Ascending aorta (tissue), 2 donors: ENCODE results near the gene MIS18BP1. TPM values are rescaled to one million over a fixed set of nuclear protein-coding genes. Genes with fewer than 3 reads are reported as not detected.

ENCODE experiments used
- DNase-seq, 2 donors: peaks; one replicate each; pipeline ENCODE4 v3.0.0-alpha.2; 2019; ENCODE audit warnings: low spot score in 2 of 2
- H3K27ac ChIP-seq, 2 donors: fragments of 200-600 bp; sonication (generic); one replicate each; pipeline ENCODE4 v1.5.1; 2016 to 2017; ENCODE audit warnings: mild to moderate bottlenecking in 1 of 2
- H3K27me3 ChIP-seq: fragments of 200-600 bp; sonication (generic); one replicate; pipeline ENCODE4 v1.5.1; 2017
- H3K36me3 ChIP-seq, 2 donors: fragments of 200-600 bp; sonication (generic); one replicate each; pipeline ENCODE4 v1.5.1; 2016
- H3K4me1 ChIP-seq, 2 donors: fragments of 200-600 bp; sonication (generic); one replicate each; pipeline ENCODE4 v1.5.1; 2016 to 2017; ENCODE audit warnings: mild to moderate bottlenecking in 1 of 2
- H3K4me3 ChIP-seq, 2 donors: fragments of 200-600 bp; sonication (generic); one replicate each; pipeline ENCODE4 v1.5.1; 2016 to 2017; ENCODE audit warnings: mild to moderate bottlenecking in 1 of 2
- H3K9me3 ChIP-seq, 2 donors: fragments of 200-600 bp; sonication (generic); one replicate each; pipeline ENCODE4 v1.5.1; 2016
- CTCF ChIP-seq, 3 experiments: fragments of 200-600 bp in 2 of 3; fragments of 450-650 bp in 1 of 3; sonication (generic) in 2 of 3; IDR thresholded peaks; one replicate each; pipeline ENCODE4 v1.5.1; 2016 to 2019; ENCODE audit warnings: antibody characterized with exemption in 3 of 3, mild to moderate bottlenecking in 1 of 3, moderate library complexity in 1 of 3
- intact Hi-C: fragments of 100-400 bp; cut with DNase I; formaldehyde crosslinking; loops from one replicate; pipeline ENCODE4 v1.15.1; 2023
- total RNA-seq: library from RNA; depleted of rRNA; stranded (reverse); fragments of >200 nt; gene quantifications from one replicate; pipeline ENCODE4 v1.1.0, GENCODE V29; 2016

MIS18BP1 gene
- total RNA-seq, 1 donor from 2014 or later = 35.9 TPM

GRCh38 chr14:45271858-45272537, 19.0 kb upstream of the MIS18BP1 start:
- Histone ChIP-seq H3K27ac (no peak overlapping the region), H3K36me3 (no peaks in the 10 kb centered on the region), H3K27me3 (no peaks in the 10 kb centered on the region), H3K9me3 (no peaks in the 10 kb centered on the region), H3K4me1 (no peaks in the 10 kb centered on the region), H3K4me3 (no peak overlapping the region)
- intact Hi-C loops = no loop called here
- no peak for TF ChIP-seq CTCF (IDR thresholded peaks at IDR 0.05)
- DNase-seq = no peak

GRCh38 chr14:45270031-45270430, 17.0 kb upstream of the MIS18BP1 start:
- Histone ChIP-seq H3K36me3 (no peaks in the 10 kb centered on the region), H3K27me3 (no peaks in the 10 kb centered on the region), H3K4me1 (no peaks in the 10 kb centered on the region), H3K9me3 (no peaks in the 10 kb centered on the region), H3K27ac (no peak overlapping the region), H3K4me3 (no peak overlapping the region)
- intact Hi-C loops = no loop called here
- DNase-seq = no peak
- TF ChIP-seq CTCF (IDR thresholded peaks at IDR 0.05) = no peak

- Histone ChIP-seq H3K9me3 (no peaks in the 10 kb centered on the region), H3K4me3 (no peak overlapping the region), H3K27ac (peak overlapping the region in 1 of 2 donors; percentile 22), H3K36me3 (no peaks in the 10 kb centered on the region), H3K4me1 (no peaks in the 10 kb centered on the region), H3K27me3 (no peaks in the 10 kb centered on the region)
- intact Hi-C loops = loop anchor here (5.0 kb wide), 2 partner anchors 130 to 355 kb away; partner anchors contain the start of gene FANCM
- no peak for TF ChIP-seq CTCF (IDR thresholded peaks at IDR 0.05)
- DNase-seq = no peak
These were observed 14.1 kb upstream of the MIS18BP1 start for GRCh38 chr14:45267071-45267470.

- peaks cover 0 to 4% of the 10 kb centered on the region in 2 donors for H3K9me3 ChIP-seq
- no peaks in the 10 kb centered on the region for H3K4me1 ChIP-seq
- no peak overlapping the region for H3K4me3 ChIP-seq
- H3K36me3 ChIP-seq = no peaks in the 10 kb centered on the region
- intact Hi-C loops = no loop called here
- no peak for DNase-seq
- TF ChIP-seq CTCF (IDR thresholded peaks at IDR 0.05) = no peak
- no peaks in the 10 kb centered on the region for H3K27me3 ChIP-seq
- no peak overlapping the region for H3K27ac ChIP-seq
These were observed 9.6 kb upstream of the MIS18BP1 start for GRCh38 chr14:45262637-45263036.

- Histone ChIP-seq H3K27ac (no peak overlapping the region), H3K4me1 (no peaks in the 10 kb centered on the region), H3K27me3 (no peaks in the 10 kb centered on the region), H3K36me3 (no peaks in the 10 kb centered on the region), H3K4me3 (no peak overlapping the region), H3K9me3 (peaks cover 0 to 8% of the 10 kb centered on the region in 2 donors)
- TF ChIP-seq CTCF (IDR thresholded peaks at IDR 0.05) = no peak
- intact Hi-C loops = no loop called here
- no peak for DNase-seq
These were observed 8.2 kb upstream of the MIS18BP1 start for GRCh38 chr14:45261209-45261608.
